Hepatocyte (in vitro differentiated cells): ENCODE measurements around the gene DHX8.

Experiments
- CTCF ChIP-seq: fragments of 200-600 bp; sonication (generic); IDR thresholded peaks from 2 replicates; pipeline ENCODE4 v1.5.1; 2016; ENCODE audit warnings: antibody characterized with exemption, mild to moderate bottlenecking; ENCODE audit not compliant: poor library complexity
- EZH2 ChIP-seq: fragments of 200-600 bp; sonication (generic); IDR thresholded peaks from 2 replicates; pipeline ENCODE4 v1.6.1; 2016; ENCODE audit warnings: antibody characterized with exemption, mild to moderate bottlenecking, borderline replicate concordance
- EZH2phosphoT487 ChIP-seq: fragments of 200-600 bp; sonication (generic); IDR thresholded peaks from one replicate; pipeline ENCODE4 v1.6.1; 2018; ENCODE audit warnings: antibody characterized with exemption, mild to moderate bottlenecking, low read depth, moderate library complexity; ENCODE audit not compliant: unreplicated experiment, severe bottlenecking

- TF ChIP-seq CTCF (no peak), EZH2 (no peak), EZH2phosphoT487 (no peak)
These were observed 91.2 kb downstream of the DHX8 start for GRCh38 chr17:43574896-43575525.
